GM12873 (cell line): ENCODE data around the gene TRAF7.
A peak's percentile ranks its signal among the peaks of the same experiment; 100 is the strongest.

ENCODE experiments used
- TF ChIP-seq, protein P1 (sequence below): IDR thresholded peaks from 2 replicates; pipeline ENCODE4 v1.5.1; 2012; ENCODE audit warnings: low read depth, mild to moderate bottlenecking, moderate library complexity, low read length, control low read depth; ENCODE audit not compliant: insufficient read depth; ENCODE audit errors: missing control alignments

TRAF7 gene

DNA sequence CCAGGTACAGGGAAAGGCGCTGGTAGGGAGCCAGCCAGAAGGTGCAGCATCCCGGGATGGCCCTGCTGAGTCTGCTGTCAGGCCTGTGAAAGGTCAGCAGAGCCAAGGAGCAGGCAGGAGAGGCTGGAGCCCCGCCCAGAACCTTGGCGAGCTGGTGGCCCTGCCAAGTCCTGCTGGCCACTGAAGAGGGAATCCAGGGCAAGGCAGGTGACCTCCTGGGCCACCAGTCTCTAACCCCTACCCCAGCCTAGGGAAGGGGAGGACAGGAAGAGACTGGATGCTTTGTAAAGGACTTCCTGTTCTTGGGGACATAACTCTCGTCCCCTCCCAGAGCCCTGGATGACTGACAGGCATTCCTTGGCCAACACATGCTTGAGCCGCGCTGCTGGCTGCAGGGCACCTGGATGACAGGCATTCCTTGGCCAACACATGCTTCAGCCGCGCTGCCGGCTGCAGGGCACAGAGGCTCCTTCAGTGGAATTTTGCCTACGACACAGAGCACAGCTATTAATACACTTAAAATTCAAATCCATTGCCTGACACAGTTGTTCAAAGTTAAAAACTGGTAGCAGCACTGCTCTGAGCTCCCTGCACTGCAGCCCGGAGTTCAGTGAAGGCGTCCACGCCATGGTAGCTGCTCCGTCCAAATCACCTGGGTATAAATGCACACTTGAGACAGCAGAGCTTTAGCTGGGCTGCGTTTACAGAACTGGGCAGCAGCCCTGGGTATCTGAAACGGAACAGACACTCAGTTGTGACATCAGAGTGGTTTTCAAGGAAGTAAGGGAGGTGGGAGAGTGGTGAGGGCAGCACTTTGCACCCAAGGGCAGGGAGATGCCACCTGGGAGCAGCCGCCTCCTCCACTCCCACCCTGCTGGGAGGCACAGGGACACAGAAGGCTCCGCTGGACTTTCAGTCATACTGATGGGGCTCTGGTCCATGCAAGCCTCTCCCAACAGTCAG lies 57.1 kb downstream of the TRAF7 start:
- TF ChIP-seq, protein P1, sequence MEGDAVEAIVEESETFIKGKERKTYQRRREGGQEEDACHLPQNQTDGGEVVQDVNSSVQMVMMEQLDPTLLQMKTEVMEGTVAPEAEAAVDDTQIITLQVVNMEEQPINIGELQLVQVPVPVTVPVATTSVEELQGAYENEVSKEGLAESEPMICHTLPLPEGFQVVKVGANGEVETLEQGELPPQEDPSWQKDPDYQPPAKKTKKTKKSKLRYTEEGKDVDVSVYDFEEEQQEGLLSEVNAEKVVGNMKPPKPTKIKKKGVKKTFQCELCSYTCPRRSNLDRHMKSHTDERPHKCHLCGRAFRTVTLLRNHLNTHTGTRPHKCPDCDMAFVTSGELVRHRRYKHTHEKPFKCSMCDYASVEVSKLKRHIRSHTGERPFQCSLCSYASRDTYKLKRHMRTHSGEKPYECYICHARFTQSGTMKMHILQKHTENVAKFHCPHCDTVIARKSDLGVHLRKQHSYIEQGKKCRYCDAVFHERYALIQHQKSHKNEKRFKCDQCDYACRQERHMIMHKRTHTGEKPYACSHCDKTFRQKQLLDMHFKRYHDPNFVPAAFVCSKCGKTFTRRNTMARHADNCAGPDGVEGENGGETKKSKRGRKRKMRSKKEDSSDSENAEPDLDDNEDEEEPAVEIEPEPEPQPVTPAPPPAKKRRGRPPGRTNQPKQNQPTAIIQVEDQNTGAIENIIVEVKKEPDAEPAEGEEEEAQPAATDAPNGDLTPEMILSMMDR: no peak

DNA sequence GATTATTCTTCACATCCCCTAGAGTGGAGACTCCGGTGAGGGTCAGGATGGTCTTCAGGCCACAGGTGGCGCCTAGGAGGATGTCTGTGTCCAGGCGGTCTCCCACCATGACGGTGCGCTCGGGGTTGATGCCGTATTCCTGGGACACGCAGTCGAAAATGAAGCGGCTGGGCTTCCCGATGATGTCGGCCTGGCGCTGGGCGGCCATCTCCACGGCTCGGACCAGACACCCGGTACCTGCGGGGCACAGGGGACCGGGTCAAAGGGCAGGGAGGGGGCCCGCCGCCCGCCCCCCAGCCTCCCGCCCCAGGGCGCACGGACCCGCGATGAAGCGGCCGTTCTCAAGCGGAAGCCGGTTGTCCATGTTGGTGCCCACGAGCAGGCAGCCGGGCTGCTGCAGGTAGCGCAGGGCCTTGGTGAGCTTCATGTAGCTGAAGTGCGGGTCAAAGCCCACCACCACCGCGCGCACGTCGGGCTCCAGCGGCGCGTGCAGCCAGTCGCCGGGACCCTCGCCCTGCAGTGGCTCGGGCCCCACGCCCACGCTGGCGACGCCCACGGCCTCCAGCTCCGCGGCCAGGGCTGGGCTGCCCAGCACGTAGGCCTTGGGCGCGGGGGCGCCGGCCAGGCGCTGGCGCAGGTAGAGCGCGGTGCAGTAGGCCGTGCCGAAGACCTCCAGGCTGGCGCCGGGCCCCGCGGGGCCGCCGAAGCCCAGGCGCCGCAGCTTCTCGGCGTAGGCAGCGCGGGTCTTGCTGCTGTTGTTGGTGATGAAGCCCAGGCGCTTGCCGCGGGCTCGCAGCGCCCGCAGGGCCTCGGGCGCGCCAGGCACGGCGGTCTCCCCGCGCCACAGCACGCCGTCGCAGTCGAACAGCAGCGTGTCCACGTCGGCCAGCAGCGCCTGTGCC lies 58.5 kb downstream of the TRAF7 start:
- TF ChIP-seq, protein P1: no peak

DNA sequence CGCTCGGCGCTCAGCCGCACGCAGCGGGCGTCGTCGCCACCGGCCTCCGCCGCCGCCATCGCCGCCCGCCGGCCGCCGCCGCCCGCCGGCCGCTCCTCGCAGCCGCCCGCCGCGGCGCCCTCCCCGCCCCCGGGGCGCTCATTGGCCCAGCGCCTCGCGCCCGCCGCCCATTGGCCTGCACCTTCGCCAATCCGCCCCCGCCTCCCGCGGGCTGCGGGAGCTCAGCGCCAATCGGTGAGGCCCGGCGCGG lies 59.1 kb downstream of the TRAF7 start, which contains the start of gene PGP:
Gene PGP (minus strand): TSS at position 122 of the 250 bp plus-strand sequence. CDS start 63 bp downstream, at position 59.
- TF ChIP-seq, protein P1: no peak

DNA sequence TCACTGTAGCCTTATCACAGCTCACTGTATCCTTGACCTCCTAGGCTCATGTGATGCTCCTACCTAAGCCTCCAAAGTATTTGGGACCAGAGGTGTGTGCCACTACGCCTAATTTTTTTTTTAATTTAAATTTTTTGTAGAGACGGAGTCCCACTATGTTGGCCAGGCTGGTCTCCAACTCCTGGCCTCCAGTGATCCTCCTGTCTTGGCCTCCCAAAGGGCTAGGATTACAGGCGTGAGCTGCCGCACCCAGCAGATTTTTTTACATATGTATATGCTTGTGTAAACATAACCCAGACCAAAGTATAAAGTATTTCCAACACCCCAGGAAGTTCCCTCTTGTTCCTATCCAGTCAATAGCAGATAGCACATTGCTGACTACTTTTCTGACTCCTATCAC lies 60.7 kb downstream of the TRAF7 start:
- TF ChIP-seq, protein P1: no peak

DNA sequence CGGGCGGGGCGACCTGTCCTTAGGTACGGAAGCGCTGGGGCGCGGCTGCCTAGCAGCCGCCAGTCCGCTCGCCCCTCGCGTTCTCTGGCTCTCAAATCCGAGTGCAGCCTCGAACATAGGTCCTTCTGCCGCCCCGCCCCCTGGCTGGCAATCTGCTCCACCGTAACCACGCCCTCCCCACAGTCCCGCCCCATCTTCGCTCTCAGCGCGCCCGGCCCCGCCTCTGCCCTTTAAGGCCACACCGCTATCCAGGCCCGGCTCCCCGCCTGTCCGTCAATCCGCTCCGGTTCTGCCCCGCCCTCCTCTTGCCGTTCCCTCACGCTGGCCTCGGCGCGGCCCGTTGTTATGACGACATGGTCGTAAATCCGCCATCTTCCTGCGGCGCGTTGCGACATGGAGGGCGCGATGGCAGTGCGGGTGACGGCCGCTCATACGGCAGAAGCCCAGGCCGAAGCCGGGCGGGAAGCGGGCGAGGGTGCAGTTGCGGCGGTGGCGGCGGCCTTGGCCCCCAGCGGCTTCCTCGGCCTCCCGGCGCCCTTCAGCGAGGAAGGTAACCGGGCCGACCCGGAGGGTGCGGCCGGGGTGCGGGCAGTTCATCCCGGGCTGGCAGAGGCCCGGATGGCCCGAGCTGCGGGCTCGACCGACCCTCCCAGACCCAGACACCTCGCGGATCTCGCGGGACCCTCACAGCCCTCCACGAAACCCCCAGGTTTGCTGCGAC lies 67.8 kb downstream of the TRAF7 start, which contains the start of gene E4F1:
Gene E4F1 (plus strand): TSS at position 371 of the 721 bp plus-strand sequence. CDS start 23 bp downstream, at position 394.
- TF ChIP-seq, protein P1: no peak

DNA sequence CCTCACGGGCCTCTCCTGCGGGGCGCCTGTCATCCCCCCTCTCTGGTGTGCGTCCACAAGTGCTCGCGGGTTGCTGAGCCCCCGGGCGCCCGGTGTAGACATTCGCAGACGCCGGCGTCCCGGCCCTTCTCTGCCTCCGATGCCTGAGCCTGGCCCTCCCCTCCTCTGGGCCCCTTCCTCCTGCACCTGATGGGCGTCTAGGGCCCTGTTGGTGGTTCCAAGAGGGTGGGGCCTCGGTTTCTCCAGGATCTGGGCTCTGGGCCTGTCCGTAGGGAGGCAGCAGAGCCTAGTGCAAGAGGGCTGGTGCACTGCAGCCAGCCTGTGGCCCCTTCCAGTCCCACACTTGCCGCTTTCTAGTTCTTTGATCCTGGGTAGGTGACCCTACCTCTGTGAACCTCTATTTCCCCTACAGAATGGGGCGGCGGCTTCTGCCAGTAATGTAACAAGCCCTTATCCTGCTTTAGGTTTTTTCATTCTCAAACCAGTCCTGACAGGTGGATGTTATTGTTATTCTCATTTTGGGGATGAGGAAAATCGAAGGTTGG lies 68.4 kb downstream of the TRAF7 start:
- TF ChIP-seq, protein P1: peak; percentile 17
